H4 (cell line): Measurements from ENCODE around the gene ILF2. TPM values are rescaled to one million over a fixed set of nuclear protein-coding genes. Genes with fewer than 3 reads are reported as not detected.

Source experiments
- DNase-seq: peaks from one replicate; pipeline ENCODE4 v3.0.0-alpha.2; 2015; ENCODE audit warnings: low spot score
- total RNA-seq: library from RNA; depleted of rRNA; stranded (reverse); fragments of >200 nt; shearing (Covaris generic); gene quantifications from 2 replicates; pipeline ENCODE4 v1.2.3, GENCODE V29; 2014

The ILF2 gene
- total RNA-seq, 1 experiment from 2014 or later, result 420 TPM

- no peak for DNase-seq
Observed at GRCh38 chr1:153627715-153628626, 42.8 kb downstream of the ILF2 start, which contains the start of gene S100A1. Gene S100A1 (plus strand): TSS chr1:153628434. CDS start chr1:153630522, 2,088 bp downstream.

- DNase-seq, result peak; percentile 94
Observed at GRCh38 chr1:153626904-153627714, 43.7 kb downstream of the ILF2 start, which contains the start of gene S100A13. Gene S100A13 (minus strand): TSS chr1:153627505. CDS start chr1:153626472, 1,033 bp downstream.

- no peak for DNase-seq
Observed at GRCh38 chr1:153626477-153626903, 44.3 kb downstream of the ILF2 start.

GRCh38 chr1:153624965-153625611, 45.7 kb downstream of the ILF2 start:
- DNase-seq, result no peak

GRCh38 chr1:153623101-153623500, 47.7 kb downstream of the ILF2 start:
- no peak for DNase-seq

GRCh38 chr1:153619171-153619570, 51.6 kb downstream of the ILF2 start:
- no peak for DNase-seq

- no peak for DNase-seq
Observed at GRCh38 chr1:153617663-153618062, 53.1 kb downstream of the ILF2 start.

GRCh38 chr1:153616917-153617311, 53.9 kb downstream of the ILF2 start:
- no peak for DNase-seq

- no peak for DNase-seq
Observed at GRCh38 chr1:153616144-153616916, 54.5 kb downstream of the ILF2 start, which contains the start of gene S100A14. Gene S100A14 (minus strand): TSS chr1:153616325. CDS start chr1:153615858, 467 bp downstream.

GRCh38 chr1:153615406-153615805, 55.4 kb downstream of the ILF2 start:
- DNase-seq, result no peak

- no peak for DNase-seq
Observed at GRCh38 chr1:153614906-153615305, 55.9 kb downstream of the ILF2 start.

GRCh38 chr1:153614189-153614900, 56.4 kb downstream of the ILF2 start:
- no peak for DNase-seq

- no peak for DNase-seq
Observed at GRCh38 chr1:153613406-153613805, 57.4 kb downstream of the ILF2 start.

- no peak for DNase-seq
Observed at GRCh38 chr1:153612755-153613331, 58.0 kb downstream of the ILF2 start, which contains the start of gene S100A16. Gene S100A16 (minus strand): TSS chr1:153613137. CDS start chr1:153608151, 4,986 bp downstream.

- DNase-seq, result no peak
Observed at GRCh38 chr1:153612111-153612754, 58.6 kb downstream of the ILF2 start.
